NCI-H2171 (cell line): ENCODE measurements around the gene VAC14.

Source experiments
- DNase-seq: peaks from one replicate; lab custom pipeline; 2025; lab: John Stamatoyannopoulos, UW

Gene VAC14

DNA sequence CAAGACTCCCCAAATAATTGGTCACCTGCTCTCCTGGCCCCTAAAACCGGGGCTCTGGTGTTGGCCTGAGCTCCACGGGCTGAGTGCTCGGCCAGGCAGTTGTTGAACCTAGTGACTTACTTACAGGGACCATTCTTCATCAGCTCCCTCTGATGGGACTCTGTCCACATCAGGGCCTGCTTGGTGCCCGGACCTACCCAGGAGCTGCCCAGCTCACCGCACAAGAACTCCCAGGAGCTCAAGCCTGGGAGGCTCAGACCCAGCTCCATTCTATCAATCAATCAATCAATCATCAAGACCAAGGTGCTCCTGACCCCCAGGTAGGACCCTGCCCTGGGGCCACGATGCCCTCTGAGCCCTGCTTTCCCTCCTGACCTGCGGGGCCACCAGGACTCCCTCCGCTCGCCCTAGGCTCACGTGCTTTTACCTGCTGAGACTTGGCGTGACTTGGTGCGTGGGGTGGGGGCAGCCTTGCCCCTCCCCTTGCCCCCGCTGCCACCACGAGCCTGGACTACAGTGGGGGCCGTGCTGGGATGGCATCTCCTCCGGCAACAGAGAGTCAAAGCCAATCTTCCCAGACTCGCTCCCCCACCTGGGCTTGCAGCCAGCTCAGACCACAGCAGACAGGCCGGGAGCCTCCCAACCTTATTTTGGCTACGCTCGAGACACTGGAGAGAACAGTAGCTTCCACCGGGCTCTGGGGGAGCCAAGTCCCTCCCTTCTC, 138.9 kb downstream of the VAC14 start:
- DNase-seq = no peak

DNA sequence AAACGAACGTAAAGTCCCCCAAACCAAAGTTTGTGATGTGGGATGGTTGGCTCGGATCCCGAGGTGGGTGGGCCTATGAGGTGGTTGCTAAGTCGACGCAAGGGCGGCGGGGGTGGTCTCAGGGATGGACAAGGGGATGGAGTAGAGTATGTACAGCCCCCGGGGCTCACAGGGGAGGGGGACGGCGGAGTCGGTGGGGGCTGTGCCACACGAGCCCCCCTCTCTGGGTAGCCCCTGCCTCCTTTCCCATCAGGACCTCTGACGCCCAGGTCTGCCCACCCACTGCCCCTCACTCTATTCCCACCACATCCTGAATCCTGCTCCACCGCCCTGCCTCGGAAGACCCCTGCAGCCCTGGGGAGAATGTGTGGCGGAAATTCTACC, 139.4 kb downstream of the VAC14 start:
- no peak for DNase-seq

DNA sequence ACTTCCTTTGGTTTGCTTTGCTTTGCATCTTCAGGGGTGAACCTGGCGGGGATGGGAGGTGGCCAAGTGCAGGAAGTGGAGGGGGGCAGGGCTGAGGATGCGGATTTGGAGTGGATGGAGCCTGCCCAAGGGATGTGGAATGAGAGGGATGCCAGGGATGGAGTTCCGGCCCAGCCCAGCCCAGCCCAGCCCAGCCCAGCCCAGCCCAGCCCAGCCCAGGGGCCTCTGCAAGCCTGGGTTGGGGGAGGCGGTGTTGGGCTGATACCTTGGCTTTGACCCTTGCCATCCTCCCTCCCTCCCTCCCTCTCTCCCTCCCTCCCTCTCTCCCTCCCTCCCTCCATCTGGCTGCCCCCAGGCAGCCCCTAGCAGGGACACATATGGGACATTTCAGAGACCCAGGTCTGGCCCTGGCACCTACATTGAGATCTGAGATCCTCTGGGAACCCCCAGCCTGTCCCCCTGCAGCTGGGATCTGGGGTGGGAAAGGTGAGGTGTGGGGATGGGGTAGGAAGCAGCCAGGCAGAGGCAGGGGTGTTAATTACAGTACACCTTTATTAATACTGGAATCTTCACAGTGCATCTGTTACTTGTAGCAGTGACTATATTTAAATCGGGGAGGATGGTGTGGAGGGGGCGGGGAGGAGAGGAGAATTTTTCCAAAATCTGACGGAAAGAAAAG, 140.1 kb downstream of the VAC14 start:
- DNase-seq = no peak

DNA sequence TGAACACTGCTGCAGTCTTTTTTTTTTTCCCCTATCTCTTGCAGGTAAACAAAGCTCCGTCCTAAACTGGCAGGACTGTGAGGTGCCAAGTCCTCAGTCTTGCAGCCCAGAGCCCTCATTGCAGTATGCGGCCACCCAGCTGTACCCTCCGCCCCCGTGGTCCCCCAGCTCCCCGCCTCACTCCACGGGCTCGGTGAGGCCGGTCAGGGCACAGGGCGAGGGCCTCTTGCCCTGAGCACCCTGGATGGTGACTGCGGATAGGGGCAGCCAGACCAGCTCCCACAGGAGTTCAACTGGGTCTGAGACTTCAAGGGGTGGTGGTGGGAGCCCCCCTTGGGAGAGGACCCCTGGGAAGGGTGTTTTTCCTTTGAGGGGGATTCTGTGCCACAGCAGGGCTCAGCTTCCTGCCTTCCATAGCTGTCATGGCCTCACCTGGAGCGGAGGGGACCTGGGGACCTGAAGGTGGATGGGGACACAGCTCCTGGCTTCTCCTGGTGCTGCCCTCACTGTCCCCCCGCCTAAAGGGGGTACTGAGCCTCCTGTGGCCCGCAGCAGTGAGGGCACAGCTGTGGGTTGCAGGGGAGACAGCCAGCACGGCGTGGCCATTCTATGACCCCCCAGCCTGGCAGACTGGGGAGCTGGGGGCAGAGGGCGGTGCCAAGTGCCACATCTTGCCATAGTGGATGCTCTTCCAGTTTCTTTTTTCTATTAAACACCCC, 140.8 kb downstream of the VAC14 start:
- DNase-seq = no peak

DNA sequence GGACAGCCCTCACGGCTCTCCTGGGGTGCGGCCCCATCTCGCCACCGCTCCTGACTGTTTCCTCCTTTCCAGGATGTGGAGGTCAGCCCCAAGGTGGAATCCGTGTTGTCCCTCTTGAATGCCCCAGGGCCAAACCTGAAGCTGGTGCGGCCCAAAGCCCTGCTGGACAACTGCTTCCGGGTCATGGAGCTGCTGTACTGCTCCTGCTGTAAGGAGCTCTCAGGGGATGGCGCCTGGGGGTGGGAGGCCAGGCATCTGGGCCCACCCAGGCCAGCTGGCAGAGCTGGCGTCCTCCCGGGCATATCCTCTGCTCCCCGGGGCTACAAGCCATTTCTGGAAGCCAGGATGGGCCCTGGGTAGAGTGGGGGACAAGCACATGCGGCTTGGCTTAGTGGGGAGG, 141.4 kb downstream of the VAC14 start:
- DNase-seq = no peak

DNA sequence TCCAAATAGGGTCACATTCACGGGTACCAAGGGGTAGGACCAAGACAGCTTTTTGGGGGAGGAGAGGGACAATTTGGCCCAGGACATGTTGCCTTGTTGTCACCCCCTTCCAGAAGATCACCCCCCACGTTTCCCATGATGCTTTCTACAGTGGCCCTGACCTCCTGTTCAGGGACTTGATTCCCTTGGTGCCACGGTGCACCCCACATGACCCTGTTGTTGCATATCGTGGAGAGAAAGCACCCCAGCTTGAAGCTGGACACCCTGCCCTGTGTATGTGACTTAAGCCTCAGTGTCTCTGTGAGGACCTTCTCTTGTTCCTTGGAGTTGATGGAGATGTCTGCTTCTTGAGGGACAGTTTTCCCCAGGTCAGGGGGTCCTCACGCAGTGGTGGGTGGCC, 142.0 kb downstream of the VAC14 start:
- DNase-seq = no peak

DNA sequence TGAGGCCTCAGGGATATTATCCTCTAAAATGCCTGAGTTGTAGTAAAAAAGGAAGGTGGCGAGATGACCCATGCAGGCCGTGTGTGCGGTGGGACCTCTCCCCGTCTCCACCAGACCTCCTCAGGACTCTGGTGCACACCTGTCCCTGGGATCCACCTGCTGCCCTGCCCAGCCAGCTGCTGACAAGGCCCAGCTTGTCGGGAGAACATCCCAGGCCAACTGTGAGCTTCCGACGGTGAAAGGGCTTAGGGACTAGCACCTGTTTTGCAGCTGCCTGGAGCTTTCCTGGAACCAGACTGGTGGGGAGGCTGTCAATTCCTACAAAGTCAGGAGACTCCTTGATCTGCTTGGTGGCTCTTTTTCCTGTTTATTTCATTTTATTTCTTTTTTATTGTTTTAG, 143.0 kb downstream of the VAC14 start:
- DNase-seq = no peak

DNA sequence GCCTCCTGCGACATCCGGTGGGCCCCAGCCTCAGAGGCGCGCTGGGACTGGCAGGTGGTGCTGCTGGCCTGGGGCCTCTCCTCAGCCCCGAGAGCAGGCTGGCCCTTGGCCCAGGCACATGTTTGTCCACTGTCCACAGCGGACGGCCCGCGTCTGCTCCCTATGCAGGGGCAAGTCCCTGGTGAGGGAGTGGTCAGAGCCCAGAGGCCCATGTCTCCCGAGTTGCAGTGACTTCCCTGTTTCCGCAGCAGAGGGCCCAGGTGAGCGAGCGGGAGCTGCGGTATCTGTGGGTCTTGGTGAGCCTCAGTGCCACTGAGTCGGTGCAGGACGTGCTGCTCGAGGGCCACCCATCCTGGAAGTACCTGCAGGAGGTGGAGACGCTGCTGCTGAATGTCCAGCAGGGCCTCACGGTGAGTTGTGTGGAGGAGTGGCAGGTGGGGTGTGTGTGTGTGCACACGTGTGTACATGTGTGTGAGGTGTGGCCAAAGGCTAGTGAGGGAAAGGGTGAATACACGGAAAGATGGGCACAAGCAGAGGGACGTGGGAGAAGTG, 144.2 kb downstream of the VAC14 start:
- DNase-seq = no peak

DNA sequence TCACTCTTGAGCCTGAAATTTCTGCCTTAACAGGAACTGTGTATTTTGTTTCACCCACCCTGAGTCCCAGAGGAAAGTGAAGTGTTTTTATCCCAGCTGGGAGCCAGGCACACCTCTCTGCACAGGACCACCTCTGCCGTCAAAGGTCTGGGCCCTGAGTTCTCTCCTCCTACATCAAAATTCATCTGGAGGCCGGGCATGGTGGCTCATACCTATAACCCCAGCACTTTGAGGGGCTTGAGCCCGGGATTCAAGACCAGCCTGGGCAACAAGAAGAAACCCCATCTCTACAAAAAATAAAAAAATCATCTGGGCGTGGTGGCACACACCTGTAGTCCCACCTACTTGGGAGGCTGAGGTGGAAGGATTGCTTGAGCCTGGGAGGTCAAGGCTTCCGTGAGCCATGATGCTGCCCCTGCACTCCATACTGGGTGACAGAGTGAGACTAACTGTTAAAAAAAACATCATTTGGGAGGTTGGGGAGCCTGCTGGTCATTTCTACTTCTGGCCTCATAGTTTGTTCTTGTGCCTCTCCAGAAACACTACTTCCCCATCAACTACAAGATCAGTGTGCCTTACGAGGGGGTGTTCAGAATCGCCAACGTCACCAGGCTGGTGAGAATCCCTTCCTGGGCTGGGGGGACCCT, 144.8 kb downstream of the VAC14 start:
- DNase-seq = no peak

DNA sequence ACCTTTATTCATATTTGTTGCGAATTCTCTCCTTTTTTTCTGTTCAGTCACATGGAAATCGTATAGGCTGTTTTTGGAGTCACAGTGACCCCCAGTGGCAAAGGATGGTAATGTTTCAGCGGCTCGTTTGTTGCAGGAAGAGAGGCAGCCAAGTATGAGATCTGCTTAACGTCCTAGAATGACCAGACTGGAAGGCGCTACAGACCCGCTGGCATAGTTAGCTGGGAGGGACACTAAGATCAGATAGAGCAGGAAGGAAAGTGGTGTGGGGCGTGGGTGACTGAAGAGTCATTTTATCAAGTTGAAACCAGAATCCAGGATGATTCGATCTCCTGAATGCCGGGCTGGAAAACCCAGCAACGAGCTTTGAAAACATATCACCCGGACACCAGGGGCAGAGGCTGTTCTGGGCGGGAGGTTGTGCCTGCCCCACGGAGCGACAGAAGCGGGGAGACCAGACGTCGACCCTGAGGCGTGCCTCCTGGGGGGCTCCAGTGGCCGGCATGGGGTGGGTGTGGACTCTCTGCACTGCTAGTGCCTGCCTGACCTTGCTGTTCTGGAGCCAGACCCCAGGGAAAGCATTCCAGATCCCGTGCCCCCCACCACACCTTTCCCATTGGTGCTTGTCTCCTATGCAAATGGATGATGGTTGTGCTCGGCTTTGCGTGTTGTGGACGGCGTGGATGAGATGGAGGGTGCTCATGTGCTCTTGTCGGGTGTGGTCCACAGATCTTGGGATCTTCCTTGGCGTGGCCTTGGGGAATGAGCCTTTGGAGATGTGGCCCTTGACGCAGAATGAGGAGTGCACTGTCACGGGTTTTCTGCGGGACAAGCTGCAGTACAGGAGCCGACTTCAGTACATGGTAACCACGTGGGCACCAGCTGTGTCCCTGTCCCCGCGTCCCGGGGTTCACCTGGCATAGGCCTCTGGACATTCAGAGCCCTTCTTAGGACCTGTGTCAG, 146.9 kb downstream of the VAC14 start:
- peak; percentile 18 for DNase-seq

DNA sequence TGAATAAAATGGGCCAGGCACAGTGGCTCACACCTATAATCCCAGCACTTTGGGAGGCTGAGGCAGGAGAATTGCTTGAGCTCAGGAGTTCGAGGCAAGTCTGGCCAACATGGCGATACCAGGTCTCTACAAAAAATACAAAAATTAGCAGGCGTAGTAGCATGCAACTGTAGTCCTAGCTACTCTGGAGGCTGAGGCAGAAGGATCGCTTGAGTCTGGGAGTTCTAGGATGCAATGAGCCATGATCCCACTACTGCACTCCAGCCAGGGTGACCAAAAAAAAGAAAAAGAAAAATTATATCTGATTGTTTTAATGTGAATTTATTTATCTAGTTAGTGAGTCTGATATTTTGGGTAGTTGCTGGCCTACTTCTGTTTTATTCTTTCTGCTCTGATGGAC, 147.6 kb downstream of the VAC14 start:
- no peak for DNase-seq

DNA sequence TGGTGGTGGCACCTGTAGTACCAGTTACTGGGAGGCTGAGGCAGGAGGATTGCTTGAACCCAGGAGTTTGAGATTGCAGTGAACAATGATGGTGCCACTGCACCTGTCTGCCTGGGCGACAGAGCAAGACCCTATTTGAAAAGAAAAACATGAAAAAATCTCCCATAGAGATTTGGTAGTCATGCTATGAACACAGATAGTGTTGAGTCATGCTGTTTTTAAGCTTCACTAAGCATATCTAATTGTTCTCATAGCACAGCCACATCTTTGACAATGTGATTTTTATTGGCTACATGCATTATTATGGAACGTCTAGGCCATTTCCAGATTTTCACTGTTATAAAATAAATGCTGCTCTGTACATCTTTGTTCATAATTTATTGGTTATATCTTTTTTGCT, 148.6 kb downstream of the VAC14 start:
- DNase-seq = no peak

DNA sequence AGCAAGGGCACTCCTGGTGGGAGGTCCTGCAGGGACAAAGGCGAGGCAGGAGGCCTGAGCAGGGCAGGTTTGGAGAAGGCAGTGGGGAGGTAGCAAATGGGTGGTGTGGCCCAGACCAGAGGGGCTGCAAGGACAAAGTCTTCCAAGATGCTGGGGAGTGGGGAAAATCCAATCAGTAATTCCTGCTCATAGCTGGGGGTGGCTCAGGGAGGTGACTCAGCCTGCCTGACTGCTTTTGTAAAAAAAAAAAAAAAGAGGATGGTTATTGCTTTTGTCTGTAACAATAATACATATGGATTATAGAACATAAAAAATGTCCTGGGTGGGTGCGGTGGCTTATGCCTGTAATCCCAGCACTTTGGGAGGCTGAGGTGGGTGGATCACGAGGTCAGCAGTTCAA, 149.4 kb downstream of the VAC14 start:
- DNase-seq = no peak

DNA sequence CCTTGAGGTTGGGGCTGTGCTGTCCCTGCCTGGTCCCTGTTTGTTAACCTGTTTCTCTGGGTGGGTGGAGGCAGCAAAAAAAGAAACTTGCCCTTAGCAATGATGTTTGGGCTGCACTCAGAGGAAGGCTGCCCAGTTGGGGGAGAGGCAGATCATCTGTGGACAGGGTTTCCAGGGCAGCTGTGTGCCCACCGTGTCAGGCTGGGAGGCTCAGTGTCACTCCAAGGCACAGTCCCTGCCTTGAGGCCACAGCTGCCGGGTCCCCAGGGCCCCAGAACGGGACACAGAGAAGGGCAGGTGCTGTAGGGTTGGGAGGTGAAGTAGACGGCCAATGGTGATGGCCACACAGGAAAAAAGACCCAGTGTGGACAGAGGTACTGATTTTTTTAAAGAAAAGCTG, 150.7 kb downstream of the VAC14 start:
- DNase-seq = no peak

DNA sequence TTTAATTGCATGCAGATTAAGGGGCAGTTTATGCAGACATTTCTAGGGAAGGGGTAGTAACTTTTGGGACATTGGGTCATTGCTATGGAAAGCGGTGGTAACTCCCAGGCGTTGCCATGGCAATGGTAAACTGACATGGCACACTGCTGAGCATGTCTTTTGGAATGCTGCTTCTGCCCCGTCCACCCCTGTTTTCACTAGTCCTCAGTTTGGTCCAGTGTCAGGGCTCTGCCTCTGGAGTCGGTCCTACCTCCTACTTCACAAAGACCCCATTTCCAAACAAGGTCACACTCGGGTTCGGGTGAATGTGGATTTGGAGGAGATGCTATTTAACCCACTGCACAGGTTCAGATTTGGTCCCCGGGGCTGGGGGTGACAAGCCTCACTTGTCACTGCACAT, 151.7 kb downstream of the VAC14 start:
- no peak for DNase-seq

DNA sequence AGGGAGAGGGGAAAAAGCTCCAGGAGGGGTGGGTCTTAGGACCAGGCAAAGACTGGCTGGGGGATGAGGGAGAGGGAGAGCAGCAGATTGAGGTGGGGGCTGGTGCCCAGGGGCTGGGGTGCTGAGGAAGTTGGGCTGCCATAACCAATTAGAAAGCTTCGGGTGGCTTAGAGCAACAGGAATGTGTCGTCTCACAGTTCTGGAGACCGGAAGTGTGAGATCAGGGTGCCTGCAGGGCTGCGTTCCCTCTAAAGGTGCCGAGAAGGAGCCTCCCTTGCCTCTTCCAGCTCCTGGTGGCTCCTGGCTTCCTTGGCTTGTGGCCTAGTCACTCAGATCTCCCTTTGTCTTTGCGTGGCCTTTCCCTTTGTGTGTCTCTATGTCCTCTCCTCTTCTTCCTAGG, 152.4 kb downstream of the VAC14 start:
- DNase-seq = no peak

DNA sequence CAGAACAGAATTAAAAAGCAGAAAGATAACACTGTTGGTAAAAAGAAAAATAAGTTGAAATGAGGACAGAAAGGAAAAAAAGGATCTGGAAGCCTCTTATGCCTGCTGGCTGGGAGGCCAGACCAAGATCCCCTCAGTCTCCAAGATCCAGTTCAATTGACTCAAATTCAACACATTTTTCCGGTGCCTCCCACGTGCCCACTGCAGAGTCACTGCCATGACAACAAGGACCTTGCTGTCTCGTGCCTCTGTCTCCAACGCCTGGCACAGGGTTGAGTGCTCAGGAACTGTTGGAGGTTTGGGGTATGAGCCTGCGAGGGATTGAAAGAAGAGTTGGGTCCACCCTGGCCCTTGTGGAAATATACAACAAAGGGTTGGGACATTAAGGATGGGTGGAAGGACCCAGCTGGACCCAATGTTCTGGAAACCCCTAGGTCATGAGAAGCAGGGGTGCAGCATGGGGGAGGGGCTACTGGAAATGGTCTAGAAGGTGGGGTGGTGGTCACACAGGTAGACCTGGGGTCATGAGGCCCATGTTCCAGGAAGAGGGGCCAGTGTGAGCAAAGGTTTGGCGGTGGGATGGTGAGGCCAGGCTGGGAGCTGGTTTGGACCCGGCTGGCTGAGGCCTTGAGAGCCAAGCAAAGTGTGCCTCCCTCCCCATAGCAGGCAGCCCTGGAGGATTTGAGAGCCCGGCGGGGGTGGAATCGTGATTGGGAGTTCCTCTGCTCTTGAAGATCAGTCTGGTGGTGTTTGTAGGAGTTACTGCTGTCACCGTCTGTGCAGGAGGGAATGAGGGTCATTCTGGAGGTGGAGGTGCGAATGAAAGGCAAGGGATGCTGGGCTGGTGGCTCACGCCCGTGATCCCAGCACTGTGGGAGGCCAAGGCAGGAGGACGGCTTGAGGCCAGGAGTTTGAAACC, 153.3 kb downstream of the VAC14 start:
- no peak for DNase-seq

DNA sequence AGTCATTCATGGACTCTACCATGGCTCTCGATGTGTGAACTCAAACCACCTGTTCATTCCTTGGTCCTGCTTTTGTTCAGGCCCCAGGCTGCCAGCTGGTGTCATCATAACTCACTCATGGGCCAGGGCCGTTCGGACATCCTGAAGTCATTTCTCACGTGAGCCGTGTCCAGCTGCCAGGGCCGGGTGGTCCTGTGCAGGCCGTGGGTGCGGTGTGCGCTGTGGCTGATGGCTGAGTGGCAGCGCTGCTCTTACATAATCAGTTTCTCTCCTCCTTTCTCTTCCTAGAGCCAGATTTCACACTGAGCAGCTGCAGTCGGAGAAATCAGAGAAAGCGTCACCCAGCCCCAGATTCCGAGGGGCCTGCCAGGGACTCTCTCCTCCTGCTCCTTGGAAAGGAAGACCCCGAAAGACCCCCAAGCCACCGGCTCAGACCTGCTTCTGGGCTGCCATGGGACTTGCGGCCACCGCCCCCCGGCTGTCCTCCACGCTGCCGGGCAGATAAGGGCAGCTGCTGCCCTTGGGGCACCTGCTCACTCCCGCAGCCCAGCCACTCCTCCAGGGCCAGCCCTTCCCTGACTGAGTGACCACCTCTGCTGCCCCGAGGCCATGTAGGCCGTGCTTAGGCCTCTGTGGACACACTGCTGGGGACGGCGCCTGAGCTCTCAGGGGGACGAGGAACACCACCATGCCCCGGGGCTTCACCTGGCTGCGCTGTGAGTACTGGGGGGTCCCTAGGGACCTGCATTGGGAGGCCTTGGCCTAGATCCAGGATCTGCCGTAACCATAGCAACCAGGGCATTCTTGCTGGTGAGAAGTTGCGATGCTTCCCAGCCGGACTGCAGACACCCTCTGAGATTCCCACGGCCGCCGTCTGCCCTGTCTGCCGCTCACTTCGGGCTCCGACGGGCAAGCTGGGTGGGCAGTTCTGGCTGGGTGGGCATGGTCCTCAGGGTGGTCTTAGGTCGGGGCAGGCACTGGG, 154.4 kb downstream of the VAC14 start, which contains the start of gene IL34:
Gene IL34 (plus strand): TSS at position 300 of the 982 bp plus-strand sequence. CDS start 389 bp downstream, at position 689.
- peak; percentile 29 for DNase-seq
